GM18519 (cell line): Measurements from ENCODE around the gene GPC6.
"Not testable (repeated sequence)": the region's sequence is repeated elsewhere in the genome, so short reads cannot be mapped to it uniquely, and the experiment has no call there.

Experiments used
- ATAC-seq: cut with Tn5 transposase; IDR thresholded peaks from one replicate; pipeline ENCODE4 v1.9.1; 2021; ENCODE audit warnings: mild to moderate bottlenecking, moderate library complexity; ENCODE audit not compliant: unreplicated experiment, low FRiP score

The GPC6 gene

GRCh38 chr13:93480553-93481106 lies 254.0 kb downstream of the GPC6 start:
- no peak for ATAC-seq

- not testable (repeated sequence) for ATAC-seq
Measured at GRCh38 chr13:93496117-93496516, 269.5 kb downstream of the GPC6 start.

- ATAC-seq, result no peak
Measured at GRCh38 chr13:93496985-93497673, 270.5 kb downstream of the GPC6 start.

- no peak for ATAC-seq
Measured at GRCh38 chr13:93499991-93500390, 273.4 kb downstream of the GPC6 start.

- no peak for ATAC-seq
Measured at GRCh38 chr13:93502071-93502470, 275.5 kb downstream of the GPC6 start.

GRCh38 chr13:93502987-93503615 lies 276.5 kb downstream of the GPC6 start:
- no peak for ATAC-seq

- ATAC-seq, result no peak
Measured at GRCh38 chr13:93505104-93505952, 278.7 kb downstream of the GPC6 start.

- no peak for ATAC-seq
Measured at GRCh38 chr13:93511011-93511410, 284.4 kb downstream of the GPC6 start.

- ATAC-seq, result no peak
Measured at GRCh38 chr13:93515267-93515666, 288.7 kb downstream of the GPC6 start.

- no peak for ATAC-seq
Measured at GRCh38 chr13:93517658-93518057, 291.1 kb downstream of the GPC6 start.

- no peak for ATAC-seq
Measured at GRCh38 chr13:93521307-93521706, 294.7 kb downstream of the GPC6 start.

GRCh38 chr13:93522501-93522900 lies 295.9 kb downstream of the GPC6 start:
- no peak for ATAC-seq

GRCh38 chr13:93525087-93525486 lies 298.5 kb downstream of the GPC6 start:
- no peak for ATAC-seq

- no peak for ATAC-seq
Measured at GRCh38 chr13:93527748-93528297, 301.2 kb downstream of the GPC6 start.

- ATAC-seq, result no peak
Measured at GRCh38 chr13:93529961-93530360, 303.4 kb downstream of the GPC6 start.

- no peak for ATAC-seq
Measured at GRCh38 chr13:93534181-93534700, 307.6 kb downstream of the GPC6 start.

GRCh38 chr13:93535251-93535650 lies 308.6 kb downstream of the GPC6 start:
- no peak for ATAC-seq

GRCh38 chr13:93539914-93540313 lies 313.3 kb downstream of the GPC6 start:
- no peak for ATAC-seq

- no peak for ATAC-seq
Measured at GRCh38 chr13:93547886-93548285, 321.3 kb downstream of the GPC6 start.

- ATAC-seq, result no peak
Measured at GRCh38 chr13:93549326-93550005, 322.9 kb downstream of the GPC6 start.
